Breast epithelium (tissue), 4 donors: Measurements from ENCODE around the gene GPR61. TPM values are rescaled to one million over a fixed set of nuclear protein-coding genes. Genes with fewer than 3 reads are reported as not detected.
A peak's percentile ranks its signal among the peaks of the same experiment; 100 is the strongest.

Source experiments
- DNase-seq, 2 donors: peaks; one replicate each; pipeline ENCODE4 v3.0.0-alpha.2; 2019; ENCODE audit warnings: low spot score in 2 of 2
- H3K27ac ChIP-seq, 2 donors: fragments of 200-600 bp; sonication (generic) in 1 of 2; one replicate each; pipeline ENCODE4 v1.5.1; 2016 to 2019; ENCODE audit warnings: mild to moderate bottlenecking in 1 of 2
- H3K27me3 ChIP-seq, 2 donors: fragments of 200-600 bp; sonication (generic) in 1 of 2; one replicate each; pipeline versions ENCODE4 v1.5.1 to v1.6.0; 2017 to 2019; ENCODE audit warnings: control low read depth in 1 of 2, mild to moderate bottlenecking in 1 of 2
- H3K36me3 ChIP-seq: fragments of 200-600 bp; one replicate; pipeline ENCODE4 v1.5.1; 2019
- H3K4me1 ChIP-seq, 2 donors: fragments of 200-600 bp; sonication (generic); one replicate each; pipeline ENCODE4 v1.5.1; 2016 to 2019; ENCODE audit warnings: control low read depth in 1 of 2
- H3K4me3 ChIP-seq, 3 donors: fragments of 200-600 bp; sonication (generic); 1 replicate in 2 of 3; 2 replicates in 1 of 3; pipeline ENCODE4 v1.5.1; 2016 to 2019; ENCODE audit warnings: mild to moderate bottlenecking in 3 of 3, moderate library complexity in 2 of 3
- H3K9me3 ChIP-seq, 2 donors: fragments of 200-600 bp; sonication (generic) in 1 of 2; one replicate each; pipeline ENCODE4 v1.5.1; 2016 to 2019; ENCODE audit warnings: control low read depth in 1 of 2
- POLR2A ChIP-seq: fragments of 450-650 bp; IDR thresholded peaks from one replicate; pipeline ENCODE4 v1.6.1; 2016; ENCODE audit warnings: antibody characterized with exemption, mild to moderate bottlenecking, moderate library complexity
- POLR2AphosphoS5 ChIP-seq, 3 donors: sonication (generic); formaldehyde crosslinking; IDR thresholded peaks; one replicate each; pipeline ENCODE4 v1.6.1; 2017; ENCODE audit warnings: antibody characterized with exemption in 3 of 3
- intact Hi-C: fragments of 100-400 bp; cut with DNase I; formaldehyde crosslinking; loops from one replicate; pipeline ENCODE4 v1.15.1; 2023; ENCODE audit warnings: low total_unique reads
- total RNA-seq, 3 donors: library from RNA; depleted of rRNA; stranded (reverse); fragments of >200 nt; gene quantifications; one replicate each; pipeline ENCODE4 v1.1.0, GENCODE V29; 2016
- TF ChIP-seq, protein P1 (sequence below), 3 donors: fragments of 450-650 bp; IDR thresholded peaks; one replicate each; pipeline ENCODE4 v1.5.1; 2016 to 2017; ENCODE audit warnings: antibody characterized with exemption in 3 of 3, mild to moderate bottlenecking in 3 of 3, moderate library complexity in 3 of 3

Gene GPR61
- total RNA-seq, 3 donors from 2014 or later, result not detected

DNA sequence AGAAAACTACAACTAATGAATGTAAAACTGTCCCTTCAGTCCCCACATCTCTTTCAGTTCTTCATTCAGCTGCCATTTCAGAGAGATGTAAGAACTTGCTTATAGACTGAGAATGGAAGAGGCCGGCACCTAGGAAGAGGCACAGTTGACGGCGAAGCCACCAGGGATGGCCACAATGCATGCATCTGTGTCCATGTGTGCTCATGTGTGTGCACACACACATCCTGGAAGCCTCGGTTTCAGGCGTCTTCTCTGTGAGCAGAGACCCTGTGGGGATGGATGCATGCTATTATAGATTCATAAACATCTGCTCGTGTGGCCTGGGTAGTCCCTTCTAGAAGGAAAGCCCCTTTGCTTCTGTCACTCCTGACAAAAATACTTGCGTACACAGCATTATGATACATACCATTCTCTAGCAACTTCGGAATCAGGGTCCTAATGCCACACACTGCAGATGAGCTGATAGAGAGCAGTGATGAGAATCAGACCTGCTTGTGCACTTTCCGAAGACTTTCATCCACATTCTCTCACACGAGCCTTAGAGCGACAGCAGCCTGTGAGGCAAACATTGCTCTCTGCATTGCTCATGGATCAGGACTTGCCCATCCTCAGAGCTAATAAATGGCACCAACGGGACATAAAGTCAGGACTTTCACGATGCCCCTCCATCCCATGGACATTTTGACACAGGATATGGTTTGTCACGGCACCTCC, 12.4 kb upstream of the GPR61 start:
- Histone ChIP-seq H3K9me3 (no peaks in the 10 kb centered on the region), H3K4me1 (no peaks in the 10 kb centered on the region), H3K4me3 (no peak overlapping the region), H3K27me3 (no peaks in the 10 kb centered on the region), H3K36me3 (no peaks in the 10 kb centered on the region), H3K27ac (no peak overlapping the region)
- TF ChIP-seq, protein P1, sequence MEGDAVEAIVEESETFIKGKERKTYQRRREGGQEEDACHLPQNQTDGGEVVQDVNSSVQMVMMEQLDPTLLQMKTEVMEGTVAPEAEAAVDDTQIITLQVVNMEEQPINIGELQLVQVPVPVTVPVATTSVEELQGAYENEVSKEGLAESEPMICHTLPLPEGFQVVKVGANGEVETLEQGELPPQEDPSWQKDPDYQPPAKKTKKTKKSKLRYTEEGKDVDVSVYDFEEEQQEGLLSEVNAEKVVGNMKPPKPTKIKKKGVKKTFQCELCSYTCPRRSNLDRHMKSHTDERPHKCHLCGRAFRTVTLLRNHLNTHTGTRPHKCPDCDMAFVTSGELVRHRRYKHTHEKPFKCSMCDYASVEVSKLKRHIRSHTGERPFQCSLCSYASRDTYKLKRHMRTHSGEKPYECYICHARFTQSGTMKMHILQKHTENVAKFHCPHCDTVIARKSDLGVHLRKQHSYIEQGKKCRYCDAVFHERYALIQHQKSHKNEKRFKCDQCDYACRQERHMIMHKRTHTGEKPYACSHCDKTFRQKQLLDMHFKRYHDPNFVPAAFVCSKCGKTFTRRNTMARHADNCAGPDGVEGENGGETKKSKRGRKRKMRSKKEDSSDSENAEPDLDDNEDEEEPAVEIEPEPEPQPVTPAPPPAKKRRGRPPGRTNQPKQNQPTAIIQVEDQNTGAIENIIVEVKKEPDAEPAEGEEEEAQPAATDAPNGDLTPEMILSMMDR (IDR thresholded peaks at IDR 0.05), result no peak
- TF ChIP-seq POLR2AphosphoS5 (IDR thresholded peaks at IDR 0.05) (no peak), POLR2A (no peak)
- DNase-seq, result no peak
- intact Hi-C loops, result loop anchor here (2.0 to 10.0 kb wide), 2 partner anchors 18 to 1898 kb away; partner anchors contain the start of genes AMIGO1 and OVGP1

DNA sequence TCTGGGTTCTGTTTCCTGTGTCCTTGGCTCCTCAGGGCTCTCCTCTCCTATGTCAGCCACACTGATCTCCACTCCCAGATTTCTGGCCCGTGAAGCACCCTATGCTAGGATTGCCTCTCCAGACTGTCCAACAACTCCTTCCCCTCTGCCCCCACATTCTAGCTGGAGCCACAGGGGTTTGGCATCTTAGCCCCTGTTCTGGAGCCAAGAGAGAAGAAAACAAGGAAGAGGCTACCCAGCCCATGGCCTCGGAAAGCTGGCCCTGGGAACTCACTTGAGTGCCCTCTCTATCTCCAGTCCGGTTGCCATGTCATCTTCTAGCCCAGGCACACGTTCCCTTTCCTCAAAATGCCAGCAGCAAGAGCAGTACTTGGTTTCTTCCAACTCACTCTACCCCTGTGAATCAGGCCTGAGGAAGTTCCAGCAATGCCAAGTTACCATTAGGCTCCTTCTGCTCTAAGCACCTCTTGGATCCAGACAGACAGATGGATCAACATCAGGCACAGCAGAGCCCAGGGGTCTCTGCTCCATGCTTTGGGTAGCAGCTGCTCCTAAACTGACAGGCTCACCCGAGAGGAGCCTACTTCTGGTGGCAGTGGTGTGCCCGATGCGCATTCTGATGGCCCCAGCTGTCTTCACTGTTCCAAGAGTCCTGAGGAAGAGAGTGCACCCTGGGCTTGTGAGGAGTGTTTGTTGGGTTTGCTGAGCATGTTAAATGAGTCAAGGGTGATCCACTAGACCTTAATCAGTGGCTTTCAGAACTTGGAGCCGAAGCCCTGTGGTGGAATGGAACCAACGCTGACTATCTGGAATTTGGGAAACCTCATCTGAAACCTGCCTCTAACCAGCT, 11.6 kb upstream of the GPR61 start:
- Histone ChIP-seq H3K27me3 (no peaks in the 10 kb centered on the region), H3K9me3 (no peaks in the 10 kb centered on the region), H3K4me3 (no peak overlapping the region), H3K27ac (no peak overlapping the region), H3K36me3 (no peaks in the 10 kb centered on the region), H3K4me1 (no peaks in the 10 kb centered on the region)
- intact Hi-C loops, result loop anchor here (2.0 to 10.0 kb wide), 2 partner anchors 19 to 1897 kb away; partner anchors contain the start of genes AMIGO1 and OVGP1
- no peak for DNase-seq
- TF ChIP-seq, protein P1 (IDR thresholded peaks at IDR 0.05), result no peak
- no peak for TF ChIP-seq POLR2A
- no peak for TF ChIP-seq POLR2AphosphoS5 (IDR thresholded peaks at IDR 0.05)

DNA sequence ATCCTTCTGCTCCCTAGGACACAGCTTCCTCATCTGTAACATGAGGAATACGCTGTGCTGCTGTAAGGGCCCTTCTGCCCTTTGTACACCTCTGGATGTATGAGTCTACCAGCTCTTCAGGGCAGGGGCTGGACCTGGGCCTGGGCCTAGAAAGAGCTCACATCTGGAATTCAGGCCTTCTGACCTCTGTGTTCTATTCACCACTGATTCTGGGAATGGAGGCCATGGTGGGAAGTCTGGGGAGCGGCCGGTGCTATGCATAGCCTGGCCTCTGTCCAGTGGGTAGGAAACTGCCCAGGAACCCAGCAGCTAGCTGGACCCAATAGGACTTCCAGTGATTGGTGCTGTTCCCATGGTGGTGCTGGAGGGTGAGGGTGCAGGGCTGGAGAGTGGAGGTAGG, 11.0 kb upstream of the GPR61 start:
- intact Hi-C loops, result loop anchor here (10.0 kb wide), 1 partner anchor 1896 kb away; the partner anchor contains the start of gene OVGP1
- TF ChIP-seq, protein P1 (IDR thresholded peaks at IDR 0.05), result no peak
- TF ChIP-seq POLR2A, result no peak
- no peak for TF ChIP-seq POLR2AphosphoS5 (IDR thresholded peaks at IDR 0.05)
- H3K27ac ChIP-seq, result no peak overlapping the region
- H3K4me3 ChIP-seq, result no peak overlapping the region
- H3K9me3 ChIP-seq, result no peaks in the 10 kb centered on the region
- DNase-seq, result no peak
- no peaks in the 10 kb centered on the region for H3K4me1 ChIP-seq
- H3K36me3 ChIP-seq, result no peaks in the 10 kb centered on the region
- H3K27me3 ChIP-seq, result no peaks in the 10 kb centered on the region

DNA sequence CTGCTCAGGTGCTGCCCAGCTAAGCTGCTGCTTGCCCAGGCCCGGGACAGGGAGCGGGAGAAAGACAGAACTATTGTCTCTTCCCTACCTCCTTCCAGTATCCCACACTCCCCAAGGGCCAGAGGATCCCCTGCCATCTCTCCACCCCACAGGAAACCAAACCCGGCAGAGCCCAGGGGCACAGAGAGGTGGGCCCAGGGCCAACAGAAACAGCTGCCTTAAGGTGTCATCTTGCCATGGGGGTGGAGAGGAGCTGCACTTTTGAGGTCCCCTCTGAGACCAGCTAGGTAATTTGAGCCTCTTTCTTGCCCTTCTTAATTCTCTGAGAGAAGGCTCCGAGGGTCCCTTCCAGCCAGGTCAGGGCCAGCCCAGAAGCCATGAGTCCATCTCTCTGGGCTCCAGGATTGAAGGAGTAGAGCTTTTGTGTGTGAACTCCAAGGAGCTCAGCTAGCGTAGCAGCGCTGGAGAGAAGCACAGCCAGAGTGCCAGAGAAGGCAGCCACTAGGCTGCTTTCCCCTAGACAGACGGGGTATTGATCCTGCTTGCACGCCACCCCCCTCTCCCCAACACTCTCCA, 9.7 kb upstream of the GPR61 start:
- TF ChIP-seq POLR2AphosphoS5 (IDR thresholded peaks at IDR 0.05), result no peak
- no peak for TF ChIP-seq POLR2A
- TF ChIP-seq, protein P1 (IDR thresholded peaks at IDR 0.05), result no peak
- intact Hi-C loops, result loop anchor here (5.0 to 10.0 kb wide), 2 partner anchors 38 to 1895 kb away; partner anchors contain the start of genes CYB561D1 and OVGP1
- Histone ChIP-seq H3K4me3 (no peak overlapping the region), H3K27ac (peak overlapping the region in 1 of 2 donors; percentile 1), H3K9me3 (no peaks in the 10 kb centered on the region), H3K27me3 (no peaks in the 10 kb centered on the region), H3K36me3 (no peaks in the 10 kb centered on the region), H3K4me1 (no peaks in the 10 kb centered on the region)
- no peak for DNase-seq
